A673 (cell line): ENCODE data around the gene ANO4. TPM values are rescaled to one million over a fixed set of nuclear protein-coding genes. Genes with fewer than 3 reads are reported as not detected.

Experiments
- BruUV-seq: library from RNA; stranded (reverse); fragments of 400-500 nt; replicated peaks from 2 replicates; lab custom pipeline; 2021; lab: Mats Ljungman, UMichigan
- CTCF ChIA-PET: fragments of 300-600 bp; sonication (Branson Sonifier 250); formaldehyde crosslinking; loops from one replicate; lab custom pipeline; 2022; ENCODE audit warnings: antibody characterized with exemption; lab: Charles Lee
- POLR2A ChIA-PET: fragments of 300-600 bp; sonication (Branson Sonifier 250); formaldehyde crosslinking; loops from one replicate; lab custom pipeline; 2022; ENCODE audit warnings: antibody characterized with exemption; ENCODE audit not compliant: low non-redundant PET; lab: Charles Lee
- DNase-seq: peaks from one replicate; pipeline ENCODE4 v3.0.0-alpha.2; 2015; ENCODE audit warnings: low spot score
- H3K27ac ChIP-seq: fragments of 200-600 bp; sonication (generic); 2 replicates; pipeline ENCODE4 v1.5.1; 2016; ENCODE audit warnings: mixed run types, low read depth, mild to moderate bottlenecking, mixed read lengths, antibody characterized with exemption, low read length; ENCODE audit not compliant: poor library complexity, severe bottlenecking
- H3K27me3 ChIP-seq: fragments of 200-600 bp; sonication (generic); replicated peaks from 2 replicates; pipeline ENCODE4 v1.6.1; 2017; ENCODE audit warnings: mixed run types, low read depth, mild to moderate bottlenecking, mixed read lengths, antibody characterized with exemption, low read length; ENCODE audit not compliant: insufficient read depth, poor library complexity
- H3K36me3 ChIP-seq: fragments of 200-600 bp; sonication (generic); 2 replicates; pipeline ENCODE4 v1.6.1; 2016; ENCODE audit warnings: mixed run types, mild to moderate bottlenecking, mixed read lengths, antibody characterized with exemption, low read length; ENCODE audit not compliant: insufficient read depth, poor library complexity, severe bottlenecking
- H3K4me1 ChIP-seq: fragments of 200-600 bp; sonication (generic); 2 replicates; pipeline ENCODE4 v1.6.1; 2017; ENCODE audit warnings: mixed run types, mild to moderate bottlenecking, mixed read lengths, antibody characterized with exemption, low read length; ENCODE audit not compliant: insufficient read depth, poor library complexity, severe bottlenecking
- H3K4me3 ChIP-seq: fragments of 200-600 bp; sonication (generic); 2 replicates; pipeline ENCODE4 v1.5.1; 2016; ENCODE audit warnings: low read depth, mixed run types, mild to moderate bottlenecking, mixed read lengths, low read length; ENCODE audit not compliant: poor library complexity, severe bottlenecking
- H3K9me3 ChIP-seq: fragments of 200-600 bp; sonication (generic); 2 replicates; pipeline ENCODE4 v1.6.1; 2016; ENCODE audit warnings: mixed run types, low read depth, mild to moderate bottlenecking, mixed read lengths, antibody characterized with exemption, low read length; ENCODE audit not compliant: poor library complexity, severe bottlenecking
- EZH2 ChIP-seq: fragments of 200-600 bp; sonication (generic); IDR thresholded peaks from 2 replicates; pipeline ENCODE4 v1.6.1; 2017; ENCODE audit warnings: borderline replicate concordance, low read depth, mild to moderate bottlenecking, mixed read lengths, antibody characterized with exemption, low read length; ENCODE audit not compliant: poor library complexity, severe bottlenecking
- intact Hi-C: fragments of 100-400 bp; cut with micrococcal nuclease; formaldehyde crosslinking; loops from one replicate; pipeline ENCODE4 v1.10.0; 2022; ENCODE audit not compliant: unreplicated experiment
- total RNA-seq: library from RNA; stranded (reverse); gene quantifications from 2 replicates; pipeline ENCODE4 v1.2.3, GENCODE V29; 2021
- TF ChIP-seq, protein P1 (sequence below): fragments of 300-800, 200-600 bp; sonication (generic); conservative IDR thresholded peaks from 2 replicates; pipeline ENCODE4 v1.5.1; 2017; ENCODE audit warnings: low read depth, mild to moderate bottlenecking, antibody characterized with exemption, low read length, moderate library complexity, mixed read lengths

ANO4 gene
- total RNA-seq, 1 experiment from 2014 or later: 9.3 TPM

DNA sequence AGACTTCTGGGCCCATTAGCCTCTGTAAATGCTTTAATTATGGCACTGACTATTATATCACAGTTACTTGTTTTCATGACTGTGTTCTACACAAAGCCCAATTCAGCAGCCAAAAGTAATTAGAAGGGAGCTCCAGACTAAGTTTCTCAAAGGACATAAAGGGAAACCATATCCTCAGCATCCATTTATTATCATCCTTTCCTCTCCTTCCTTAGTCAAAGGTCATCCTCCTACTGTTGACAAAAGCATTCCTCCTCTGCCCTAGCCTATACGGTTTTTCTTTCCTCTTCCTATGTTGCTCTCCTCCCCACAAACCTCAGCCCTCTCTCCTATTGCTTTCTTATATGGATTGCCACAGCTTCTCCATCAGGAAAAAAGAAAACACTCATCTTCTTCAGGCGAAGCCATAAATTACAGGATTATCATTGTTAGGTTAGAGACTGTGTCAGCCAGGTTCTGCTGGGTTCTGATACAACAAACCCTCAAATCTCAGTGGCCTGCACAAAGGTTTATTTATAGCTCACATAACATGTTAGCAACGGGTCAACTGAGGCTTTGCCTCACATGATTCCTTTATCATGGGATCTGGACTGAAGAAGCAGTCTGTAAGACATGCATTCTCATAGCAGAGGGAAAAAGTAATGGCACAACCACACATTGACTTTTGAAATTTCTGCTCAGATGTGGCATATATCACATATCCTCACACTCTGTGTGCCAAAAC lies 208.3 kb downstream of the ANO4 start:
- DNase-seq: no peak
- Histone ChIP-seq H3K4me1 (no peaks in the 10 kb centered on the region), H3K27ac (no peak overlapping the region), H3K27me3 (no peaks in the 10 kb centered on the region), H3K9me3 (no peaks in the 10 kb centered on the region), H3K4me3 (no peak overlapping the region), H3K36me3 (no peaks in the 10 kb centered on the region)
- ChIA-PET POLR2A (no interaction called here), CTCF (interaction anchor here (0.6 kb wide), 1 partner anchor 12 kb away, joined by 9 read pairs; no protein-coding TSS in a partner anchor)
- TF ChIP-seq, protein P1, sequence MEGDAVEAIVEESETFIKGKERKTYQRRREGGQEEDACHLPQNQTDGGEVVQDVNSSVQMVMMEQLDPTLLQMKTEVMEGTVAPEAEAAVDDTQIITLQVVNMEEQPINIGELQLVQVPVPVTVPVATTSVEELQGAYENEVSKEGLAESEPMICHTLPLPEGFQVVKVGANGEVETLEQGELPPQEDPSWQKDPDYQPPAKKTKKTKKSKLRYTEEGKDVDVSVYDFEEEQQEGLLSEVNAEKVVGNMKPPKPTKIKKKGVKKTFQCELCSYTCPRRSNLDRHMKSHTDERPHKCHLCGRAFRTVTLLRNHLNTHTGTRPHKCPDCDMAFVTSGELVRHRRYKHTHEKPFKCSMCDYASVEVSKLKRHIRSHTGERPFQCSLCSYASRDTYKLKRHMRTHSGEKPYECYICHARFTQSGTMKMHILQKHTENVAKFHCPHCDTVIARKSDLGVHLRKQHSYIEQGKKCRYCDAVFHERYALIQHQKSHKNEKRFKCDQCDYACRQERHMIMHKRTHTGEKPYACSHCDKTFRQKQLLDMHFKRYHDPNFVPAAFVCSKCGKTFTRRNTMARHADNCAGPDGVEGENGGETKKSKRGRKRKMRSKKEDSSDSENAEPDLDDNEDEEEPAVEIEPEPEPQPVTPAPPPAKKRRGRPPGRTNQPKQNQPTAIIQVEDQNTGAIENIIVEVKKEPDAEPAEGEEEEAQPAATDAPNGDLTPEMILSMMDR: no peak
- no peak for TF ChIP-seq EZH2
- intact Hi-C loops: no loop called here
- no TSS peak for BruUV-seq

DNA sequence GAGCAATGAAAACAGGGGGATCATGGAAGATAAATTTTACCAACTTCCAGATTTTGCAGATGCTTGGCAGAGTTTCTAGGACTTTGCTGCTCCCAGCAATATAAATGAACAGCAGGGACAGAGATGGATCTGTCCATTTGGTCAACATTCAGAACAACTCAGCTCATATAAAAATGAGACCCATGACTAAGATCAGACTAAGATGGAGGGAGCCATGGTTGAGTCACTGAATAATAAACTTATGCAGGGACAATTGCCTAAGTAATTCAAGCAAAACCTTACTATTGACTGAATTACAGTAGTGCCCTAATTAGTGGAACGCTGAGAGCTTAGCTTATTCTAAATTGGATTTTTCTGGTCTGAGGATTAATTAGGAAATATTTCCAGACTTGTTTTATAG lies 210.3 kb downstream of the ANO4 start:
- Histone ChIP-seq H3K4me1 (no peaks in the 10 kb centered on the region), H3K36me3 (no peaks in the 10 kb centered on the region), H3K9me3 (peaks cover 15% of the 10 kb centered on the region), H3K4me3 (no peak overlapping the region), H3K27me3 (no peaks in the 10 kb centered on the region), H3K27ac (no peak overlapping the region)
- intact Hi-C loops: no loop called here
- no peak for TF ChIP-seq EZH2
- TF ChIP-seq, protein P1: no peak
- ChIA-PET POLR2A (no interaction called here), CTCF (no interaction called here)
- no TSS peak for BruUV-seq
- DNase-seq: no peak

DNA sequence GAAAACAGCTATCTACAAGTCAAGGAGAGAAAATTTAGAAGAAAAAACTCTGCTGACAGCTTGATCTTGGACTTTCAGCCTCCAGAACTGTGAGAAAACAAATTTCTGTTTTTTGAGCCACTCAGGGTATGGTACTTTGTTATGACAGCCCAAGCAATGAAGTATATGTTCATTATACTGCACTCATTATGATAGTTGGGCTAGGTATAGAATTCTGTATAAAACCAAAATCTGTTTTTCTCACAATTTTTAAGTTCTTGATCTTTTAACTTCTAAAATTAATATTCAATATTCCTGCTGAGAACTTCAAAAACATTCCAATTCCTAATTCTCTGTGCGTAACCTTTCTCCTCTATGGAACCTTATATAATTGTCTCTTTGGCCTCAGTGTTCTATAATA lies 214.7 kb downstream of the ANO4 start:
- Histone ChIP-seq H3K4me1 (no peaks in the 10 kb centered on the region), H3K36me3 (no peaks in the 10 kb centered on the region), H3K27me3 (no peaks in the 10 kb centered on the region), H3K9me3 (peaks cover 18% of the 10 kb centered on the region), H3K4me3 (no peak overlapping the region), H3K27ac (no peak overlapping the region)
- no TSS peak for BruUV-seq
- DNase-seq: no peak
- ChIA-PET POLR2A (no interaction called here), CTCF (no interaction called here)
- no peak for TF ChIP-seq EZH2
- TF ChIP-seq, protein P1: no peak
- intact Hi-C loops: no loop called here
